ENCODE results near the gene PORCN. TPM values are rescaled to one million over a fixed set of nuclear protein-coding genes. Genes with fewer than 3 reads are reported as not detected.
A peak's percentile ranks its signal among the peaks of the same experiment; 100 is the strongest.

The PORCN gene
- total and polyA plus RNA-seq, 2 donors (not counting 3 experiments of a cell fraction or from before 2014, with no cell fraction given): 7.6 to 21.0 TPM

DNA sequence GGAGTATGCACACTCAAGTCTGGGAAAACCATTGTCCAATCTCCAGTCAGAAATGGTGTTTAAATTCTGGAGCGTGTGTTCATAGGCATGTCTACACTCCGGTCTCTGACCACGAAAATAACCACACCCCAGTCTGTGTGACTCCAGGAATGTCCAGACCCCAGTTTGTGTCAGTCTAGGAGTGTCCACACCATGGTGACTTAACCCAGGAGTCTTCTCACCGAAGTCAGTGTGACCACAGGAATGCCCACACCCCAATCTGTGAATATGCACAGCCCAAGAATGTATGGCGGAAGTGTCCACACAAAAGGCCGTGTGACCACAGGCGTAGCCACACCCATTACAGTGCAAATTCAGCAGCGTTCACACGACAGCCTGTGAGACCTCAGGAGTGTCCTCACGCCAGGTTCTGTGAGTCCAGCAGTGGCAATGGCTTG is 21.4 kb upstream of the PORCN start:
- DNase-seq (ENCODE audit: low read depth, low spot score): no peak

More for the DNA sequence above, 21.4 kb upstream of the PORCN start:
- dilution Hi-C loops (cut with MboI; ENCODE audit: extremely low pct_ligation_motif_present, low sequenced_read_pairs) (no loop called here), intact Hi-C loops (cut with micrococcal nuclease) (no loop called here)
- no peaks in the 10 kb centered on the region for H3K79me2 ChIP-seq (ENCODE audit: control insufficient read depth, insufficient read depth, low read length)
- H3K36me3 ChIP-seq (ENCODE audit: control insufficient read depth in 2 of 2, extremely low read depth in 1 of 2, insufficient read depth in 2 of 2, low read length in 2 of 2): peaks cover 0 to 2% of the 10 kb centered on the region in 2 experiments
- H3K4me2 ChIP-seq (ENCODE audit: insufficient read depth, low read length): no peak overlapping the region
- no peak overlapping the region for H3K4me3 ChIP-seq (replicated peaks in 1 of 3; ENCODE audit: insufficient read depth in 1 of 3, low read depth in 1 of 3, low read length in 3 of 3)
- no peaks in the 10 kb centered on the region for H3K9me3 ChIP-seq (replicated peaks; ENCODE audit: control insufficient read depth, insufficient read depth, low read length)
- no peaks in the 10 kb centered on the region for H3K9me1 ChIP-seq (replicated peaks; ENCODE audit: control insufficient read depth, extremely low read depth, insufficient read depth, low read length)
- H4K20me1 ChIP-seq (replicated peaks; ENCODE audit: control insufficient read depth, extremely low read depth, insufficient read depth, low read length): no peaks in the 10 kb centered on the region
- H3K9ac ChIP-seq (replicated peaks; ENCODE audit: extremely low read depth, insufficient read depth, low read length): no peak overlapping the region
- H3K4me1 ChIP-seq (ENCODE audit: control insufficient read depth, extremely low read depth, insufficient read depth, low read length): peaks cover 5% of the 10 kb centered on the region
- TF ChIP-seq POLR2AphosphoS5 (IDR thresholded peaks at IDR 0.05; ENCODE audit: insufficient read depth, low read depth, low read length) (no peak), JUN (IDR thresholded peaks at IDR 0.05; ENCODE audit: borderline replicate concordance, insufficient read depth, insufficient read length, low read depth) (no peak), EZH2 (IDR thresholded peaks at IDR 0.05; ENCODE audit: borderline replicate concordance, low read depth, low read length, severe bottlenecking) (no peak), GATA2 (IDR thresholded peaks at IDR 0.05; ENCODE audit: insufficient read depth, insufficient read length, low read depth, low read length) (no peak), MYC (IDR thresholded peaks at IDR 0.05; ENCODE audit: low read depth, low read length) (no peak), FOS (IDR thresholded peaks at IDR 0.05; ENCODE audit: borderline replicate concordance, insufficient read depth, low read length) (no peak), POLR2A (IDR thresholded peaks at IDR 0.05; ENCODE audit: low read depth, low read length) (no peak)
- TF ChIP-seq, protein P1, sequence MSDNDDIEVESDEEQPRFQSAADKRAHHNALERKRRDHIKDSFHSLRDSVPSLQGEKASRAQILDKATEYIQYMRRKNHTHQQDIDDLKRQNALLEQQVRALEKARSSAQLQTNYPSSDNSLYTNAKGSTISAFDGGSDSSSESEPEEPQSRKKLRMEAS (IDR thresholded peaks at IDR 0.05; ENCODE audit: insufficient read depth, insufficient read length): no peak
- TF ChIP-seq, protein P2, sequence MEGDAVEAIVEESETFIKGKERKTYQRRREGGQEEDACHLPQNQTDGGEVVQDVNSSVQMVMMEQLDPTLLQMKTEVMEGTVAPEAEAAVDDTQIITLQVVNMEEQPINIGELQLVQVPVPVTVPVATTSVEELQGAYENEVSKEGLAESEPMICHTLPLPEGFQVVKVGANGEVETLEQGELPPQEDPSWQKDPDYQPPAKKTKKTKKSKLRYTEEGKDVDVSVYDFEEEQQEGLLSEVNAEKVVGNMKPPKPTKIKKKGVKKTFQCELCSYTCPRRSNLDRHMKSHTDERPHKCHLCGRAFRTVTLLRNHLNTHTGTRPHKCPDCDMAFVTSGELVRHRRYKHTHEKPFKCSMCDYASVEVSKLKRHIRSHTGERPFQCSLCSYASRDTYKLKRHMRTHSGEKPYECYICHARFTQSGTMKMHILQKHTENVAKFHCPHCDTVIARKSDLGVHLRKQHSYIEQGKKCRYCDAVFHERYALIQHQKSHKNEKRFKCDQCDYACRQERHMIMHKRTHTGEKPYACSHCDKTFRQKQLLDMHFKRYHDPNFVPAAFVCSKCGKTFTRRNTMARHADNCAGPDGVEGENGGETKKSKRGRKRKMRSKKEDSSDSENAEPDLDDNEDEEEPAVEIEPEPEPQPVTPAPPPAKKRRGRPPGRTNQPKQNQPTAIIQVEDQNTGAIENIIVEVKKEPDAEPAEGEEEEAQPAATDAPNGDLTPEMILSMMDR (IDR thresholded peaks at IDR 0.05; ENCODE audit: extremely low read depth in 1 of 2, insufficient read depth in 1 of 2, low read depth in 1 of 2, low read length in 2 of 2): no peak
- ChIA-PET CTCF (no interaction called here), POLR2A (no interaction called here)
- no TSS peak for BruUV-seq (replicated peaks)
- peak; percentile 53 for FAIRE-seq
- no peaks in the 10 kb centered on the region for H3K27me3 ChIP-seq (ENCODE audit: control insufficient read depth in 2 of 2, insufficient read depth in 2 of 2, low read length in 2 of 2)
- no peak overlapping the region for H3K27ac ChIP-seq (ENCODE audit: insufficient read depth, low read depth, low read length)
- no peak overlapping the region for H2AFZ ChIP-seq (ENCODE audit: low read depth, low read length)
